BJ (cell line): ENCODE results near the gene EN2. TPM values are rescaled to one million over a fixed set of nuclear protein-coding genes. Genes with fewer than 3 reads are reported as not detected.

Experiments
- CTCF ChIA-PET: fragments of 350-600 bp; formaldehyde crosslinking; extraction: SDS; loops from one replicate; lab custom pipeline; 2021; ENCODE audit warnings: antibody characterized with exemption, inconsistent platforms; lab: Yijun Ruan, JAX
- POLR2A ChIA-PET: fragments of 300-600 bp; sonication (Branson Sonifier 250); formaldehyde crosslinking; extraction: SDS; loops from one replicate; lab custom pipeline; 2021; ENCODE audit warnings: antibody characterized with exemption; lab: Charles Lee
- DNase-seq: peaks from one replicate; pipeline ENCODE4 v3.0.0-alpha.2; 2011; ENCODE audit warnings: low read depth
- H3K27me3 ChIP-seq: 2 replicates; pipeline ENCODE4 v1.6.0; 2011; ENCODE audit warnings: low read length; ENCODE audit not compliant: control insufficient read depth, insufficient read depth
- H3K36me3 ChIP-seq: 2 replicates; pipeline ENCODE4 v1.5.1; 2011; ENCODE audit warnings: low read length; ENCODE audit not compliant: control insufficient read depth, insufficient read depth
- H3K4me3 ChIP-seq: 2 replicates; pipeline ENCODE4 v1.5.1; 2011; ENCODE audit warnings: low read depth, mild to moderate bottlenecking, control low read depth, low read length
- polyA plus RNA-seq: library from polyadenylated mRNA; depleted of rRNA; stranded (reverse); fragments of >200 nt; gene quantifications from 2 replicates; pipeline ENCODE4 v1.2.3, GENCODE V29; 2011
- TF ChIP-seq, protein P1 (sequence below): IDR thresholded peaks from 2 replicates; pipeline ENCODE4 v1.5.1; 2011; ENCODE audit warnings: low read depth, mild to moderate bottlenecking, control low read depth, inconsistent platforms, low read length, moderate library complexity; ENCODE audit not compliant: insufficient read depth

The EN2 gene
- polyA plus RNA-seq, 1 experiment: not detected

DNA sequence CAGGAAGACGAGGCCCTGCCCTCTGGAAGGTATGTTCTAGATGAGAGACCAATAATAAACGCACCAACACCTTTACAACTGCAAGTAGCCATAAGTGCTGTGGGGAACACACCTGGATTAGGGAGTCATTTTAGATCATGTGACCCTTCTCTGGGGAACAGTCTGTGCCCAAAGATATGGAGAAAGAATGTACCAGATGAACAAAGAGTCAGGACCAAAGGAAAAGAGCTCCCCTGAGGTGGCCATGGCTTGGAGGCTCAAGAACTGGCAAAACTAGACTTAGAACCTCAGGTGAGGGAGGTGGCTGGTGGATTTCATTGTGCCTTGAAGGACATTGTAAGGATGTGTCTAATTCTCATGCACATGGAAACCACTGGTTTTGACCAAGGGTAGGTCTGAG lies 10.3 kb upstream of the EN2 start:
- ChIA-PET CTCF (no interaction called here), POLR2A (no interaction called here)
- Histone ChIP-seq H3K27me3 (peaks cover 25% of the 10 kb centered on the region), H3K36me3 (no peaks in the 10 kb centered on the region), H3K4me3 (no peak overlapping the region)
- no peak for DNase-seq
- TF ChIP-seq, protein P1, sequence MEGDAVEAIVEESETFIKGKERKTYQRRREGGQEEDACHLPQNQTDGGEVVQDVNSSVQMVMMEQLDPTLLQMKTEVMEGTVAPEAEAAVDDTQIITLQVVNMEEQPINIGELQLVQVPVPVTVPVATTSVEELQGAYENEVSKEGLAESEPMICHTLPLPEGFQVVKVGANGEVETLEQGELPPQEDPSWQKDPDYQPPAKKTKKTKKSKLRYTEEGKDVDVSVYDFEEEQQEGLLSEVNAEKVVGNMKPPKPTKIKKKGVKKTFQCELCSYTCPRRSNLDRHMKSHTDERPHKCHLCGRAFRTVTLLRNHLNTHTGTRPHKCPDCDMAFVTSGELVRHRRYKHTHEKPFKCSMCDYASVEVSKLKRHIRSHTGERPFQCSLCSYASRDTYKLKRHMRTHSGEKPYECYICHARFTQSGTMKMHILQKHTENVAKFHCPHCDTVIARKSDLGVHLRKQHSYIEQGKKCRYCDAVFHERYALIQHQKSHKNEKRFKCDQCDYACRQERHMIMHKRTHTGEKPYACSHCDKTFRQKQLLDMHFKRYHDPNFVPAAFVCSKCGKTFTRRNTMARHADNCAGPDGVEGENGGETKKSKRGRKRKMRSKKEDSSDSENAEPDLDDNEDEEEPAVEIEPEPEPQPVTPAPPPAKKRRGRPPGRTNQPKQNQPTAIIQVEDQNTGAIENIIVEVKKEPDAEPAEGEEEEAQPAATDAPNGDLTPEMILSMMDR: no peak

DNA sequence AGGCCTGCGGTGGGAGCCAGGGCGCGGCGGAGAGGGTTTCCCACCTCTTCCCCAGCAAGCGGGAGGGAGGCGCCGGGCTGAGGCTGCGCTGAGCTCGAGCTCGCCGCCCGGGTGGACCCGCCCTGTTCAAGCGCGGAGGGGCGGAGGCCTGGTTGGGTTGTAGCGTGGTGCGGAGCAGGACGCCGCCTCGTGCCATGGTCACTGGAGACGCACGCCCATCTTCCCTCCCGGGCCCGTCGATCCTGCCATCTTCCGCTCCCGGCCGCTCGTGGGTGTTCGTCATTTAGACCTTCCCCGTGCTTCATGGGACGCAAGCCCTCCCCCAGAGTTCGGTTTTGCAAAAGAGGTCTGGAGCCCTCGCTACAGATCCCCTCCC lies 9.3 kb upstream of the EN2 start:
- ChIA-PET CTCF (no interaction called here), POLR2A (no interaction called here)
- no peak overlapping the region for H3K4me3 ChIP-seq
- no peak for DNase-seq
- TF ChIP-seq, protein P1: no peak
- H3K27me3 ChIP-seq: peaks cover 33% of the 10 kb centered on the region
- no peaks in the 10 kb centered on the region for H3K36me3 ChIP-seq

DNA sequence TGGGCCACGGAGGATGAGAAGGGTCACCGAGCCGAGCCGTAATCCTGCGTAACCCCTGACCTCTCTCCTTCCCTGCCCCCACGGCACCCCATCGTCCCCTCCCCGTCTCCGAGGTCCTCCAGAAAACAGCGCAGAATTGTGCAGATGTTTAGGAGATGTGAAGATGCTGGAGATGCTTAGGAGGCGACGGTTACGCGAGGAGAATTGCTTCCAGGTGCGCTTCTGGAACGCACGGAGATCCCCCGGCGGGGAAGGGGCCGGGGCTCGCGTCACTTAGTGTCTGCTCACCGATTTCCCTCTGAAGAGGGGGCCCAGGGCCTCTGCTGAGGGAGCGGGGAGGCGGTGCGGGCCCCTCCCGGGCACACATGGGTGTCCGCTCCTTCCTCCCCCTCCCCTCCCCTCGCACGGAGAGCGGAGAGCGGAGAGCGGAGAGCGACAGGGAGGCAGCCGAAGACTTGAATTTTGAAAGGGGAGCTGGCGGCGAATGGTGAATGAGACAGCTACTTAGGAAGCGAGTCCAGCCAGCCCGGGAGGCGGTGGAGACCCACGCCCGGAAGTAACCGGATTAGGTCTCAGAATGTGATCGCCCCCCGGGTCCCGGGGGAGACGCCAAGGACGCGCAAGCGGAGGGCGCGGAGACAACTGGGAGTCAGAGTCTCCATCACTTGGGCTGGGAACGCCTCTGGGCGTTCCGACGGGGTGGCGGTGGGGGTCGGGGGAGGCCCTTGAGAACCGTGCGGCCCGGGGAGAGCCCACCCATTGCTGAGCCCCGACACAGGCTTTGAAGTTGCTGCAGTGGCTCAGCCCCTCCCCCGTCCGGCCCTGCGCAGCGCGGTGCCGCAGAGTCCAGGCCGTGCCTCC lies 8.7 kb upstream of the EN2 start:
- POLR2A ChIA-PET: no interaction called here
- TF ChIP-seq, protein P1: no peak
- DNase-seq: no peak
- no peaks in the 10 kb centered on the region for H3K36me3 ChIP-seq
- H3K27me3 ChIP-seq: peaks cover 34% of the 10 kb centered on the region
- CTCF ChIA-PET: interaction anchor here (0.8 kb wide), 1 partner anchor 10 kb away, joined by 3 read pairs; no protein-coding TSS in a partner anchor
- no peak overlapping the region for H3K4me3 ChIP-seq

DNA sequence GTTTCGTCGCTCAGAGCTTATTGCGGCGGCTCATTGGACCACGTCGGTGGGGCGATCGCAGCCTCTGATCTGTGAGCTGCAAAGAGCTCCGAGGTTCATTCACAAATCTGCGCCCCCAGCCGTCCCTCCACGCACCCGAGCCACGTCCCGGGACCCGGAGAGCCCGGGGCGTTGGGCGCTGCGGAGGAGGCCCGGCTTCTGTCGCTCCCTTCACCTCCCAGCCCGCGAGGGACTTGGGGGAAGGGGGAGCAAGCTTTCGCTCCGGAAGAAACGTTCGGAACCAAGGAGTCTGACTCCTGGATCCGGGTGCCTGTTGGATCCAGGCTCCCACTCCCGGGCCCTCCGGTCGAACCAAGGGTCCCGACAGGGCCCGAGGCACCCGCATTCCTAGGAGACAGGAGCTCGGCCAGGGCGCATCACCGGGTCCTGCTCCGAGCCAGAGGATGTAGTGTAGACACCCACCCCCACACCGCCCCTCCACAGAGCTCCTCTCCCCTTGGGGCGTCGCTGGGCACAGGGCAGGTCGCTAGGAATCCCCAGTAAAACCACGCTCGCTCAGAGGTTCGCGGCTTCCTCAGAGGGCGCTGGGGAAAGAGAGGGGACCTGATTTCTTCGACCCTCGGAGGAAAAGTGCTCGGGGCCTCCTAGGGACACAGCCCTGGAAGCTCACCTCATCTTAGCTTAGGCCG lies 7.9 kb upstream of the EN2 start:
- Histone ChIP-seq H3K27me3 (peaks cover 42% of the 10 kb centered on the region), H3K36me3 (no peaks in the 10 kb centered on the region), H3K4me3 (no peak overlapping the region)
- TF ChIP-seq, protein P1: no peak
- POLR2A ChIA-PET: no interaction called here
- no peak for DNase-seq
- CTCF ChIA-PET: interaction anchor here (0.8 to 1.0 kb wide), 2 partner anchors 9 to 17 kb away, joined by 3 read pairs; no protein-coding TSS in a partner anchor

DNA sequence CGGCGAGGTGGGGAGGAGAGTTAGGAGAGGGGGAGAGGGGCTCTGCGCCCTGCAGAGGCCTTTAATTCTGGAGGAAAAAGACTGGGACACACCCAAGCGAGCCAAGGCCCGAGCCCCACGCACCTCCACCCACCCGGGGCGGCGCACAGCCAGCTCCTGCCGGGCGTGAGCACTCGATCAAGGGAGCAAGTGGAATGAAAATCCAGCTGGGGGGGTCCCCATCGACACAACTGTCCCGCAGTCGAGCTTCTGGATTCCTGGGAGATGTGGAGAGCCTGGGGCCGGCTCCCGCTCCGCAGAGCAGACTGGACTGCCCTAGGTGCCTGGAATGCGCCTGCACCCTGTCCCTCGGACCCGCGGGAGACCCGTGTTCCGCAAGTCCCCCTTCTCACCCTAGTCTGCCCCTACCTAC lies 7.4 kb upstream of the EN2 start:
- Histone ChIP-seq H3K36me3 (no peaks in the 10 kb centered on the region), H3K4me3 (no peak overlapping the region), H3K27me3 (peaks cover 47% of the 10 kb centered on the region)
- ChIA-PET POLR2A (no interaction called here), CTCF (interaction anchor here (0.8 to 1.0 kb wide), 2 partner anchors 8 to 17 kb away, joined by 3 read pairs; no protein-coding TSS in a partner anchor)
- TF ChIP-seq, protein P1: no peak
- DNase-seq: no peak
